ENCODE results near the gene ISM2. TPM values are rescaled to one million over a fixed set of nuclear protein-coding genes. Genes with fewer than 3 reads are reported as not detected.

ISM2 gene
- total RNA-seq (2022; extraction: Qiagen RNA extraction) = 0.29 to 0.44 TPM (median 0.43 TPM) in 5 replicates

GRCh38 chr14:77498120-77498979, at the start of gene ISM2:
TSS of gene ISM2 (minus strand) at chr14:77498816. CDS start at chr14:77498793, 23 bp downstream.

GRCh38 chr14:77457522-77458248, 40.9 kb downstream of the ISM2 start, which contains the start of the genes AHSA1 and VIPAS39:
TSS of gene AHSA1 (plus strand) at chr14:77458093. CDS start at chr14:77458190, 97 bp downstream.
TSS of gene VIPAS39 (minus strand) at chr14:77457601. CDS start at chr14:77454102, 3,499 bp downstream.

Other genes with a start within 250 kb of the ISM2 start
- not detected in 5 replicates for gene NGB, start 227.6 kb downstream of the ISM2 start, total RNA-seq (2022; extraction: Qiagen RNA extraction)
- gene POMT2, start 177.9 kb downstream of the ISM2 start, total RNA-seq (2022; extraction: Qiagen RNA extraction) = 23.1 to 30.7 TPM (median 27.5 TPM) in 5 replicates
- gene GSTZ1, start 177.8 kb downstream of the ISM2 start, total RNA-seq (2022; extraction: Qiagen RNA extraction) = 31.7 to 35.9 TPM (median 33.3 TPM) in 5 replicates
- 4.4 to 7.0 TPM (median 6.0 TPM) in 5 replicates for gene TMED8, start 121.7 kb downstream of the ISM2 start, total RNA-seq (2022; extraction: Qiagen RNA extraction)
- 1.4 to 3.1 TPM (median 1.5 TPM) in 5 replicates for gene SAMD15, start 121.4 kb downstream of the ISM2 start, total RNA-seq (2022; extraction: Qiagen RNA extraction)
- 0.05 to 0.08 TPM (median 0.05 TPM) in 4 of 5 replicates, not detected in the other for gene NOXRED1, start 75.3 kb downstream of the ISM2 start, total RNA-seq (2022; extraction: Qiagen RNA extraction)
- gene VIPAS39, start 41.2 kb downstream of the ISM2 start, total RNA-seq (2022; extraction: Qiagen RNA extraction) = 12.2 to 14.7 TPM (median 13.5 TPM) in 5 replicates
- 207 to 243 TPM (median 225 TPM) in 5 replicates for gene AHSA1, start 40.7 kb downstream of the ISM2 start, total RNA-seq (2022; extraction: Qiagen RNA extraction)
- gene SPTLC2, start 117.8 kb upstream of the ISM2 start, total RNA-seq (2022; extraction: Qiagen RNA extraction) = 27.7 to 39.8 TPM (median 34.9 TPM) in 5 replicates
- gene ALKBH1, start 209.2 kb upstream of the ISM2 start, total RNA-seq (2022; extraction: Qiagen RNA extraction) = 14.2 to 16.3 TPM (median 15.9 TPM) in 5 replicates
- gene SLIRP, start 209.3 kb upstream of the ISM2 start, total RNA-seq (2022; extraction: Qiagen RNA extraction) = 389 to 426 TPM (median 403 TPM) in 5 replicates

All from A549 treated with AZD2906 at 1 μM for 4 hours (cell line).